ENCODE measurements around the gene C1orf198.

C1orf198 gene

GRCh38 chr1:230839173-230839572, 29.1 kb downstream of the C1orf198 start:
- FAIRE-seq: no peak

DNA sequence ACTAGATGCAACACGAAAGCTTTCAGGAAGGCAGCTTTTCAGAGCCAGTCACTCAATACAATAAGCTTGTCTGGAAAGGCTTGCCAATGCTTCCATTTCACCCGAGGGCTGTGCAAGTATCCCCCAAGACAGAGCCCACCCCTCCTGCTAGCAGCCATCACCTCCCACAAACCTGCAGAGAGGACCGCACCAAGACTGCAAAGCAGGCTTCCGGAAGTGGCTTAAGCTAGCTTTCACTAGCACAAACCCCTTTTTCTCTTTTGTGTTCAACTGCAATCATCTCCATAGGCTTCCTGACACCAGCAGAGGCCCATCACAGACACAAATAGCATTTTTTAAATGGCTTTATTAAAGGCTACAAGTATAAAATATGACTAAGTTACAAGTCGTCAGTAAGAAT, 31.5 kb downstream of the C1orf198 start:
- FAIRE-seq (no peak), DNase-seq (ENCODE audit: insufficient read length, low spot score) (no peak)

More at GRCh38 chr1:230839173-230839572, 29.1 kb downstream of the C1orf198 start:
- no peak for DNase-seq (ENCODE audit: insufficient read length, low spot score)

DNA sequence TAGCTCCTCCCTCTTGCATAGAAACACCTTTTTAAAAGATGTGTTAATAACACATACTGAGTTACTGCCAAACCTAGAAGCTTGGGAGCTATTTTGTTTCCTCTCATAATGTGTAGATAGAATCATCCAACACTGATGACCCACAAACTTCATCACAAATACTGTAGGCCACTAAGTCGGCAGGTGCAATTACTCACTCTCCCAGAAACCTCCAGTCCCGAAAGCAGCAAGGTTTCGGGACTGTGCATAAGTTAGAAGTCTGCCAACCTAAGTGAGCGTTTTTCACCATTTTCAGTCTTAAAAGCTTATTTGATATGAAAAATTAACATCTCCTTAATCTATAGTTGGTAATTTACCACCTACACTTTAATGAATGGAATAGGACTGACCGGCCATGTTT, 32.0 kb downstream of the C1orf198 start:
- DNase-seq (ENCODE audit: insufficient read length, low spot score): no peak
- FAIRE-seq: no peak

- FAIRE-seq: no peak
- no peak for DNase-seq (ENCODE audit: insufficient read length, low spot score)
Measured at GRCh38 chr1:230834292-230834691, 34.0 kb downstream of the C1orf198 start.

- DNase-seq (ENCODE audit: insufficient read length, low spot score): no peak
- no peak for FAIRE-seq
Measured at GRCh38 chr1:230833511-230833910, 34.8 kb downstream of the C1orf198 start.

DNA sequence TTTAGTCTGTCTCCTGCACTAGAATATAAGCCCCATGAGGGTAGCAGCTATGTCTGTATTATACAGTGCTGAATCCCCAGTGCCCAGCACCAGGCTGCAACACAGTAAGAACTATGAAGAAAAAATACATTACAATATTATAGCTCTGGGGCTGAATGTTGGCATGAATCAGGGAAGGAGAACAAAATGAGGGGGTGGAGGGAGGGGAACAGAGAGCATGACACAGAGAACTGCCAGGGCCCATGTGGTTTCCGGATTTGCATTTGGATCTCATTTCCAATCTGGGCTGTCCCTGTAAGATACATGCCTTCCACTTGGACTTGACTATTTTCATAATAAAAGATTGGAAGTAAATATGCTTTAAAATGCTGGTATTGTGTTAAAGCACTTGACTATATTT, 35.8 kb downstream of the C1orf198 start:
- no peak for DNase-seq (ENCODE audit: insufficient read length, low spot score)
- FAIRE-seq: no peak

DNA sequence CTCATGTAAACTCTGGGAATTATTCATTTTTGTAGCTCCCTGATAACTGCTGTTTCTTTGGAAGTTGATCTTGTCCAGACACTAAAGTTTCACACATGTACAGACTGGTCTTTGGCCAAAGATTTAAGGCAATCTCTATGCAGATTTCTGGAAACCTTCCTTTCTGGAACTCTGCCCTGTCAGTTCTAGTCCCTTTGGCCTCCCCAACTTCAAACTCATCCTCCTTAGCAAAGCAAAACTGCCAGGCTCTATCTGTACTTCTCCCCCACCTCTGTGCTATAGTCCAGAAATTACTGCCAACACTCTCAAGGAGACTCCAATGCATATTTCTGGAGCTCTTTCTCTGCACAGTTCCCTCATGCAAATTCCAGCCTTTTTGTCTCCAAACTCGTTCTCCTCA, 36.5 kb downstream of the C1orf198 start:
- FAIRE-seq (no peak), DNase-seq (ENCODE audit: insufficient read length, low spot score) (no peak)

GRCh38 chr1:230828421-230828820, 39.9 kb downstream of the C1orf198 start:
- FAIRE-seq: no peak

GRCh38 chr1:230827801-230828200, 40.5 kb downstream of the C1orf198 start:
- no peak for FAIRE-seq
- no peak for DNase-seq (ENCODE audit: insufficient read length, low spot score)

More at GRCh38 chr1:230828421-230828820, 39.9 kb downstream of the C1orf198 start:
- DNase-seq (ENCODE audit: insufficient read length, low spot score): no peak

DNA sequence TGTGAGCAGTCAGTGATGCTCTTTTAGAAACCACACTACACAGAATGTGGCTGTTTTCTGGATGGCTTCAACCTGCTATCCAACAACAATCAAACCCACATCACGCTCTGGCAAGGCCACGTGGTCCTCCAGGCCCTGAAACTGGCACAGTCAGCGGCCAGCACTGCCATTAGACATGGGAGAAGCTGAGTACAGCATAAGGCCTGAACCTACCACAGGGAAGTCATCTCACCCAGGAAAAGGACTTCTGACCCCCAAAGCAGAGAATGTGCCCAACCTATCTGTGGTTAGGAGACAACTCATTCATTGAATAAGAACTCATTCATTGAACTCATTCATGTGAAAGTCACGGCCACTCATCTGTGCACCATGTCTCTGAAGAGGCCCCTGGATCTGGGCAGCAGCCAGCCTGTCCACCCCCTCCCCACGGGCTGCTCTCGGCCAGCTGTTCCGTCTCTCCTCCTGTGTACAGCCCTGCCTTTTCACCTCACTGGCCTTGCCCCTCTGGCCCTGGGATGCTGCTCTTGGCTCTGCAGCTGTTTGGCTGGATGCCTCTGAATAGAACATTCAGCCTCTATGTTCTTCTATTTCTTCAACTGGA, 41.1 kb downstream of the C1orf198 start:
- FAIRE-seq (no peak), DNase-seq (ENCODE audit: insufficient read length, low spot score) (no peak)

- DNase-seq (ENCODE audit: insufficient read length, low spot score) (no peak), FAIRE-seq (no peak)
Measured at GRCh38 chr1:230826166-230826875, 42.0 kb downstream of the C1orf198 start.

- no peak for FAIRE-seq
- no peak for DNase-seq (ENCODE audit: insufficient read length, low spot score)
Measured at GRCh38 chr1:230825761-230826160, 42.6 kb downstream of the C1orf198 start.

DNA sequence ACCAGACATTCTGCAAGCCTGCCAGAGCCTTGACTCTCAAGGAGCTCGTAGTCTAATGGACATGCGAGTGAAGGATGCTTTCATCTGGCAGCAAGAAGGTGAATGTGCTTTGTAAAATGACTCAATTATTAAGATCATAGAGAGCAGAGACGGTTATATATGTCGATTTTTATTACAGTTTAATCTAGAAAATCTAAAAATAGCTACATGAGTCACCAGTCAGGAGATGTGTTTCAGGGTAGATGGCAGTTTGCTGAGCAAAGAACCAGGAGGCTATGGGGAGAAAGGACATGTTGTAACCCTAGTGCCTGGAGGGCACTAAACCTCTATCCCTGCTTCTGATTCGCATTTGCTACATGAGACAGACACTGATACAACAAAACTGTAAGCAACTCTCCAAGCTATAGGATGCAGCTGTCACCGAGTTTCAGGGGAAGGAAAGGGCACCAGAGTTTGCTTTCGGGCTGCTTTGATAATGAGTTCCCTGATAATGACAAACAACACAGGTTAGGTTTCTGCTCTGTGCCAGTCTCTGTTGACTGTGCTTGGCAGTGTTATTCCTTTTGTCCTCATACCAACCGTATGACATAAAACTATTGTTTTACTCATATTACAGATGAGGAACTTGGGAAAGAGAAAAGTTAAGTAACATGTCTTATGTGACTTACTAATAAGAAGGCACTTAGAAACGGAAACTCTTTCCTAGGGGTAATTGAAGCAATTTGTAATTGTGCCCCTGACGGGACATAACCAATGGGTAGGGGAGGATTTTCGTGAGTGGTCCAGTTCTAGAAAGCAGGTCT, 43.2 kb downstream of the C1orf198 start:
- no peak for FAIRE-seq
- peak; percentile 67 for DNase-seq (ENCODE audit: insufficient read length, low spot score)

GRCh38 chr1:230824551-230824918, 43.8 kb downstream of the C1orf198 start:
- DNase-seq (ENCODE audit: insufficient read length, low spot score) (no peak), FAIRE-seq (no peak)

DNA sequence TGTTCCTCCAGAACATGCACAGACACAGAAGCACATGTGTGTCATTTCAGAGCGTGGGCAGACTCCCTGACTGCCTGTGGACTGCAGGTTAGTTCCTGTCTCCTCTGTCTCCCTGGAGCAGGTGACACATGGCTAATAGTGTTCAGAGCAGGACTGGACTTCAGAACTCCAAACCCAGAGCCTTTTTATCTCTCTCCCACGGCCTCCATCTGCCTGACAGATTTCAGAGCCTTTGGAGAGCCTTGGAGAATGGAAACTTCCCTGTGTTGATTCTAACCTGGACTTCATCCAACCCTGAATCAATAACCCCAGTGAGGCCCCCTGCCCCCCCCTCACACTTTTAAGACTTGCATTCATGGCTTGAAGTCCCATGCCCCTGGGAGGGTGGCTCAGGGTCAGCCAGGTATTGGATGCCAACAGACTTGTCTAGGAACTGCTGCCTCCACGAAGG, 44.4 kb downstream of the C1orf198 start:
- FAIRE-seq (no peak), DNase-seq (ENCODE audit: insufficient read length, low spot score) (no peak)

DNA sequence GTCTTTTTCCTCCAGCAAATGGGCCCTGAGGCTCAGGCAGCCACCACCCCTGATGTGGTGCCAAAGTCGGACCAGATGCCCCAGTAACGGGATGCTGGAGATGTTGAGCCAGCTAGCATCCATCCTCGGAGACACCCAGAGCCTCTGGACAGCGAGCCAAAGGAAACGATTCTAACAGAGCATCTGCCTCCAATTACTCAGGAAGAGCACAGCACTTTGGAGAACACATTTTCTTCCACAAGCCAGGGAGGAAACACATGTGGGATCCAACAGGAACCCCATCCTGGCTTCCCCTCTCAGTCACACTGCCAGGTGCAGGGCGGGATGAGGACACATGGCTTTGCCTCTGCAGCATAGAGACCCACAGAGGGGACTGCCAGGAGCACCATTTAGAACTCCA, 44.9 kb downstream of the C1orf198 start:
- DNase-seq (ENCODE audit: insufficient read length, low spot score) (no peak), FAIRE-seq (no peak)

DNA sequence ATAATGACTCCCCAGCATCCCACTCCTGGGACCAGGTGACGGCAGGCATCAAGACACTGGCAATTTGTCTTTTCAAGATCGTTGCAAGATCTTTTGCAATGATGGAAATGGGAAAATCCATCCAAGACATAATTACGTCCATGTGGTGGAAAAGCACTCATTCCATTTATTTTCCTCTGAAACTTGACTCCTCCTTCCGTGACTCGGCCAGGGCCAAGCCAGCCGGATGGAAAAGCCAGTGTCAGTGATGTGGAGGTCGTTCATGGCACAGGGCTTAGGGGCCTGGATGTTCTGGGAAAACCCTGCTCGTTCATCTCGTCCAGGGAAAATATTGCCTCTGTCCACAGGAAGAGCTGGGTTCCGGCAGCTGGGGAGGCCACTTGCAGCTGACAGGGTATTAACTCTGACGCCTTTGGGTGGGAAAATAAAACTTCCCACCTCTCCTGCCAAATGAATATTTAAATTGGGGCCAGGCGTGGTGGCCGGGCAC, 46.2 kb downstream of the C1orf198 start:
- DNase-seq (ENCODE audit: insufficient read length, low spot score): no peak
- no peak for FAIRE-seq

- DNase-seq (ENCODE audit: insufficient read length, low spot score): no peak
- no peak for FAIRE-seq
Measured at GRCh38 chr1:230821346-230821745, 47.0 kb downstream of the C1orf198 start.

DNA sequence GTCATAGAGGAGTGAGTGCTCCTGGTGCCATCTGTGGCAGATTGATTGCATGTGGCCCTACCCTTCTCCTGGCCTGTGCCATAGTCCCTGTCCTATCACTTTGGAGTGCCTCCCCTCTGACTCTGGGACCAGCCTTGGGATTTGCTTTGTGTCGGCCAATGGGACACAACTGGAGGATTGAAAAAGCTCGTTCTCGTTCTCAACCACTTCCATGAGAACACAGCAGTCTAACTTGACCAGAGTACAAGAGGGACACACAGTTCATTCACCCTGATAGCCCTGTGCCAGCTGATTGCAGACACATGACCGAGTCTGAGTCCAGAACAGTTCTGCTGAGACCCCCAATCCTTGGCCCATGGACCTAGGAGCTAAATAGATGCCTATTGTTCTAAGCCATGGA, 47.8 kb downstream of the C1orf198 start:
- no peak for DNase-seq (ENCODE audit: insufficient read length, low spot score)
- FAIRE-seq: no peak

GRCh38 chr1:230819976-230820375, 48.3 kb downstream of the C1orf198 start:
- DNase-seq (ENCODE audit: insufficient read length, low spot score): no peak
- FAIRE-seq: no peak

GRCh38 chr1:230818901-230819300, 49.4 kb downstream of the C1orf198 start:
- no peak for FAIRE-seq
- DNase-seq (ENCODE audit: insufficient read length, low spot score): no peak

All from HTR-8/SVneo (cell line).